Astrocyte (in vitro differentiated cells and primary cell): ENCODE data around the gene IQSEC3. TPM values are rescaled to one million over a fixed set of nuclear protein-coding genes. Genes with fewer than 3 reads are reported as not detected.

ENCODE experiments used
- DNase-seq: peaks from one replicate; pipeline ENCODE4 v3.0.0-alpha.2; 2010; ENCODE audit warnings: low read depth
- FAIRE-seq: peaks from 2 replicates; lab custom pipeline; 2011; peaks lifted over from hg19 to GRCh38; lab: Jason Lieb, UNC
- H2AFZ ChIP-seq: 2 replicates; pipeline ENCODE4 v1.6.0; 2012; ENCODE audit warnings: low read depth, low read length, inconsistent platforms
- H3K27ac ChIP-seq: 2 replicates; pipeline ENCODE4 v1.5.1; 2011; ENCODE audit warnings: low read depth, low read length, inconsistent platforms
- H3K27me3 ChIP-seq: 2 replicates; pipeline ENCODE4 v1.6.0; 2011; ENCODE audit warnings: low read length, inconsistent platforms; ENCODE audit not compliant: insufficient read depth
- H3K36me3 ChIP-seq: 2 replicates; pipeline ENCODE4 v1.5.1; 2011; ENCODE audit warnings: low read length, inconsistent platforms; ENCODE audit not compliant: insufficient read depth
- H3K4me1 ChIP-seq: 2 replicates; pipeline ENCODE4 v1.5.1; 2011; ENCODE audit warnings: low read length, inconsistent platforms; ENCODE audit not compliant: insufficient read depth
- H3K4me2 ChIP-seq: 2 replicates; pipeline ENCODE4 v1.6.0; 2012; ENCODE audit warnings: low read length, inconsistent platforms
- H3K4me3 ChIP-seq: 2 replicates; pipeline ENCODE4 v1.5.1; 2011; ENCODE audit warnings: low read depth, mild to moderate bottlenecking, low read length, inconsistent platforms; ENCODE audit not compliant: insufficient read depth
- H3K79me2 ChIP-seq: 2 replicates; pipeline ENCODE4 v1.6.0; 2012; ENCODE audit warnings: mild to moderate bottlenecking, low read length, inconsistent platforms; ENCODE audit not compliant: insufficient read depth
- H3K9ac ChIP-seq: 2 replicates; pipeline ENCODE4 v1.6.0; 2012; ENCODE audit warnings: mild to moderate bottlenecking, low read length, inconsistent platforms
- H3K9me3 ChIP-seq: 2 replicates; pipeline ENCODE4 v1.5.1; 2012; ENCODE audit warnings: low read depth, mild to moderate bottlenecking, low read length, inconsistent platforms; ENCODE audit not compliant: insufficient read depth
- H4K20me1 ChIP-seq: 2 replicates; pipeline ENCODE4 v1.6.0; 2012; ENCODE audit warnings: low read length, inconsistent platforms; ENCODE audit not compliant: insufficient read depth
- H3K27ac Mint-ChIP-seq: one replicate; pipeline ENCODE4 v1.8.0; 2021; ENCODE audit warnings: mild to moderate bottlenecking, mixed read lengths; ENCODE audit not compliant: unreplicated experiment
- H3K27me3 Mint-ChIP-seq: one replicate; pipeline ENCODE4 v1.8.0; 2021; ENCODE audit warnings: low read depth, mixed read lengths; ENCODE audit not compliant: unreplicated experiment
- H3K36me3 Mint-ChIP-seq: one replicate; pipeline ENCODE4 v1.8.0; 2021; ENCODE audit warnings: low read depth, mixed read lengths; ENCODE audit not compliant: unreplicated experiment
- H3K4me1 Mint-ChIP-seq: one replicate; pipeline ENCODE4 v1.8.0; 2021; ENCODE audit warnings: low read depth, mixed read lengths; ENCODE audit not compliant: unreplicated experiment
- H3K4me3 Mint-ChIP-seq: one replicate; pipeline ENCODE4 v1.8.0; 2021; ENCODE audit warnings: mild to moderate bottlenecking, moderate library complexity, mixed read lengths; ENCODE audit not compliant: unreplicated experiment
- H3K9me3 Mint-ChIP-seq: one replicate; pipeline ENCODE4 v1.8.0; 2021; ENCODE audit warnings: mild to moderate bottlenecking, mixed read lengths; ENCODE audit not compliant: unreplicated experiment
- EZH2 ChIP-seq: IDR thresholded peaks from 2 replicates; pipeline ENCODE4 v1.6.1; 2012; ENCODE audit warnings: mild to moderate bottlenecking, low read length, inconsistent platforms; ENCODE audit not compliant: insufficient read depth
- total RNA-seq: library from RNA; stranded (reverse); gene quantifications from 2 replicates; pipeline ENCODE4 v1.2.1, GENCODE V29; 2021
- TF ChIP-seq, protein P1 (sequence below): IDR thresholded peaks from 2 replicates; pipeline ENCODE4 v1.5.1; 2011; ENCODE audit warnings: low read depth, mild to moderate bottlenecking, inconsistent platforms, low read length, moderate library complexity; ENCODE audit not compliant: insufficient read depth

IQSEC3 gene
- total RNA-seq, 1 donor from 2014 or later: 0.34 TPM

DNA sequence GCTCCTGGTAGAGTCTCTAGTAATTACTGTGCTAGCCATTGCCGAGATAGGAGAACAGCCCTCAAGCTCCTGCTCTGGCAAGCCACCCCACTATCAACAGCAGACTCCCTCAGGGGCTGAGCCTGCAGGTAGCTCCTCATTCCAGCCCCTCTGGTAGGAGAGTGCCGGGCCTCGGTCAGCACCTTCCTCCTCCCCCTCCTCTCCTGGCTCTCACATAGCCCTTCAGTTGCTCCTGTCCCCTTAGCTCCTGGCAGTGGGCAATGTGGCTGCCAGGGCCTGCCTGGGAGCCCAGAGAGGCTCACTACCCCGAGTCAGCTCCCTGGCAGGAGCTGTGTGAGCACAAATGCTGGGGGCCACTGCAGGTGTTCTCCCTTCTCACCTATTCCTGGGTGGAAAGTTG is 52.0 kb downstream of the IQSEC3 start:
- Histone ChIP-seq H3K36me3 (no peaks in the 10 kb centered on the region), H3K4me2 (no peak overlapping the region), H3K9me3 (no peaks in the 10 kb centered on the region), H2AFZ (no peak overlapping the region), H3K9ac (no peak overlapping the region), H3K4me3 (no peak overlapping the region), H3K79me2 (no peaks in the 10 kb centered on the region), H3K27ac (no peak overlapping the region), H4K20me1 (no peaks in the 10 kb centered on the region), H3K4me1 (no peaks in the 10 kb centered on the region), H3K27me3 (peaks cover 17% of the 10 kb centered on the region)
- peaks cover 2% of the 10 kb centered on the region for H3K9me3 Mint-ChIP-seq
- H3K36me3 Mint-ChIP-seq: peaks cover 1% of the 10 kb centered on the region
- peaks cover 70% of the 10 kb centered on the region for H3K27me3 Mint-ChIP-seq
- DNase-seq (no peak), FAIRE-seq (no peak)
- H3K27ac Mint-ChIP-seq: no peak overlapping the region
- H3K4me3 Mint-ChIP-seq: no peak overlapping the region
- TF ChIP-seq EZH2: no peak
- TF ChIP-seq, protein P1, sequence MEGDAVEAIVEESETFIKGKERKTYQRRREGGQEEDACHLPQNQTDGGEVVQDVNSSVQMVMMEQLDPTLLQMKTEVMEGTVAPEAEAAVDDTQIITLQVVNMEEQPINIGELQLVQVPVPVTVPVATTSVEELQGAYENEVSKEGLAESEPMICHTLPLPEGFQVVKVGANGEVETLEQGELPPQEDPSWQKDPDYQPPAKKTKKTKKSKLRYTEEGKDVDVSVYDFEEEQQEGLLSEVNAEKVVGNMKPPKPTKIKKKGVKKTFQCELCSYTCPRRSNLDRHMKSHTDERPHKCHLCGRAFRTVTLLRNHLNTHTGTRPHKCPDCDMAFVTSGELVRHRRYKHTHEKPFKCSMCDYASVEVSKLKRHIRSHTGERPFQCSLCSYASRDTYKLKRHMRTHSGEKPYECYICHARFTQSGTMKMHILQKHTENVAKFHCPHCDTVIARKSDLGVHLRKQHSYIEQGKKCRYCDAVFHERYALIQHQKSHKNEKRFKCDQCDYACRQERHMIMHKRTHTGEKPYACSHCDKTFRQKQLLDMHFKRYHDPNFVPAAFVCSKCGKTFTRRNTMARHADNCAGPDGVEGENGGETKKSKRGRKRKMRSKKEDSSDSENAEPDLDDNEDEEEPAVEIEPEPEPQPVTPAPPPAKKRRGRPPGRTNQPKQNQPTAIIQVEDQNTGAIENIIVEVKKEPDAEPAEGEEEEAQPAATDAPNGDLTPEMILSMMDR: no peak
- H3K4me1 Mint-ChIP-seq: no peaks in the 10 kb centered on the region

DNA sequence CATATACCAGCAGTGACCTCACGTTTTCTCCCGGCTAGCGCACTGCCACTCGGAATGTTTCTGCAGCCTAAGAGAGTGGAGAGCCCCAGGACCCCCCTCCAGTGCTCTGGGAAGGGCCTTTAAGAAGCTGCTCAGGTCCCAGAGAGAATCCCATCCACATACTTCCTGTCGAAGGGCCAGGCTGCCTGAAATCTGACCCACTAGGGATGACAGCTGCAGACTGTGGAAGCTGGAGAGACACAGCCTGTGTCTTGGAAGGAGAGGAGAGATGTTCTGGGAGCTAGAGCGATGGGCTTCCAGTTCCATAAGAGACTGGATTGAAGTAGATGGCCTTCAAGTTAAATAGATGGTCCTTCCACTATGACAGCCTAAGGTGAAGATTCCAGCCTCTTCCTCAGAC is 54.4 kb downstream of the IQSEC3 start:
- TF ChIP-seq, protein P1: no peak
- no peak for TF ChIP-seq EZH2
- Mint-ChIP-seq H3K27ac (no peak overlapping the region), H3K27me3 (peaks cover 67% of the 10 kb centered on the region), H3K9me3 (peaks cover 2% of the 10 kb centered on the region), H3K4me3 (no peak overlapping the region), H3K36me3 (no peaks in the 10 kb centered on the region), H3K4me1 (no peaks in the 10 kb centered on the region)
- Histone ChIP-seq H3K79me2 (no peaks in the 10 kb centered on the region), H3K4me1 (no peaks in the 10 kb centered on the region), H2AFZ (no peak overlapping the region), H3K36me3 (no peaks in the 10 kb centered on the region), H3K9me3 (no peaks in the 10 kb centered on the region), H3K4me2 (no peak overlapping the region), H3K4me3 (no peak overlapping the region), H3K9ac (no peak overlapping the region), H3K27me3 (peaks cover 6% of the 10 kb centered on the region), H3K27ac (no peak overlapping the region), H4K20me1 (no peaks in the 10 kb centered on the region)
- FAIRE-seq (no peak), DNase-seq (no peak)

DNA sequence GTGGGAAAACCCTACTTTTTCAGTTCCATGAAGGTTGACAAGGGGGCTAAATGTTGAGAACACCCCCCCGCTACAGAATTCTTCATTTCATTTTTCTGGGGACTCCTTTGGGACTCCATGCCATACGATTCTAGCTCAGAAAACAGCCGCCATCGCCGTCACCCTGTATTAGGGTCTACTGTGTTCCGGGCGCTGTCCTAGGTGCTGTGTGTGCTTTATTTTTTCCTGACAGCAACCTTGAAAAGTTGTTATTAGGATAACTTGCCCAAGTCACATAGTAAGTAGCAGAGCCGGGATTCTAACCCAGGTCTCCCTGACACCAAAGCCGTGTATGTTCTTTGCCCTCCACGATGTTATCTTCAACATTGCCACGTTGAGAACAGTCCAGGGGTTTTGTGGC is 55.1 kb downstream of the IQSEC3 start:
- Histone ChIP-seq H3K9me3 (no peaks in the 10 kb centered on the region), H3K4me3 (no peak overlapping the region), H3K4me2 (no peak overlapping the region), H3K36me3 (no peaks in the 10 kb centered on the region), H3K9ac (no peak overlapping the region), H3K79me2 (no peaks in the 10 kb centered on the region), H2AFZ (no peak overlapping the region), H3K4me1 (no peaks in the 10 kb centered on the region), H3K27ac (no peak overlapping the region), H4K20me1 (no peaks in the 10 kb centered on the region), H3K27me3 (peaks cover 6% of the 10 kb centered on the region)
- H3K36me3 Mint-ChIP-seq: no peaks in the 10 kb centered on the region
- TF ChIP-seq, protein P1: no peak
- TF ChIP-seq EZH2: no peak
- DNase-seq (no peak), FAIRE-seq (no peak)
- peaks cover 2% of the 10 kb centered on the region for H3K9me3 Mint-ChIP-seq
- H3K4me1 Mint-ChIP-seq: no peaks in the 10 kb centered on the region
- H3K27ac Mint-ChIP-seq: no peak overlapping the region
- peaks cover 70% of the 10 kb centered on the region for H3K27me3 Mint-ChIP-seq
- H3K4me3 Mint-ChIP-seq: no peak overlapping the region
